Measurements from ENCODE around the gene NRN1L. TPM values are rescaled to one million over a fixed set of nuclear protein-coding genes. Genes with fewer than 3 reads are reported as not detected.

Gene NRN1L
- total RNA-seq, 1 donor from 2014 or later, result not detected

DNA sequence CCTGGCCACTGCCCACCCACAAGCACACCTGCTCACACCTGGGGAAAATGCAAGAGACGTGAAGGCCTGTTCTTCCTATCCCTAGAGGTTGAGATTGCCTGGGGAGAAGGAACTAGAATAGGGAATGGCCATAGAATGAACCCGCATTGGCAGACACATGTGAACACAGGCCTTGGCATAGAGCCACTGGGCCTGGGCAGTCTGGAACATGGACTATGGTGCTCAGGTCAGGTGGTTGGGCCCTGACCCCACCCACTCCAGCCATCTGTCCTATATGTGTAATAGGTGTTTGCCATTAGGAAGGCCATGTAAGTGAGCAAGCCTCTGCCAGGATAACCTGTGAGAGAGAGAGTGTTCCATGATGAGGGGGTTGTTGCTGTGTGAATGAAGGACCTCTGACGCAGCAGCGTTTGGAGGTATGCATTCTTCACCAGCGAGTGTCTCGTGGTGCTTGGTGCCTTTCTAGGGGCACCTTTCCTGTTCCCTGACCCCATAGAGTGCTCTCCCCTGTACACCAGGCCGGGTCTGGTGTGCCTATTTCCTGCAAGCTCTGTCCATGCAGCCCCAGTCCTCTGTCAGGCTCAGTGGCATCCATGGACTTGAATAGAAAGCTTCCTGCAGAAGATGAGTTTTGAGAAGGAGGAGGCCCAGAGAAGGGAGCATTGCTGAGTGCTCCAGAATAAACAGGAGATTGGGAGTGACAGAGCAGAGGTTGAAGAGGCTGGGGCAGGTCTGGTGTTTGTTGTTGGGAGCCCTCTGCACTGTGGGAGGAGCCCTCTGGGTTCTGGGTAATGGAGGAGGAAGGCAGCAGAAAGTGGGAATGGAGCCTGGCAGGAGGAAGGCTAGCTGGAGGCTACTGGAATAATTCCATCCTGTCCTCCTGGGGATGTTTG is 31.4 kb downstream of the NRN1L start:
- peak in 1 of 2 donors; percentile 50 for DNase-seq (ENCODE audit: low read depth in 2 of 2)

GRCh38 chr16:67917140-67917851 is 32.6 kb downstream of the NRN1L start:
- DNase-seq (ENCODE audit: low read depth in 2 of 2), result no peak

DNA sequence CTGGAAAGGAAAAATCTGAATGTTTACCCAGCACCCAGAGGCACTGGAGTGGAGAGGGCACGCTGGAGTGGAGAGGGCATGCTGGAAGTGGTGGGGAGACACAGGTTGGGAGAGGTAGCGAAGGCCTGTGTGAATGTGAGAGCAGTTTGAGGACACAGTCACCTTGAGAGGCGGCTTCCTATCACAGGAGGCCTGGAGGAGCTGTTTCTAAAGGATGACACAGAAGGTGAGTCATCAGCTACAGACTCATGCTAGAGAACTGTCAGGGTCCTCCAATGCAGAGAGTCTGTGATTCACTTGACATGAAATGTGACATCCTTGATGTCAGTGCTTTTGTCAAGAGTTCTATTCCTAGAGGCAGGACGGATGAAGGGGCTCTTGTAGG is 33.2 kb downstream of the NRN1L start:
- DNase-seq (ENCODE audit: low read depth in 2 of 2), result peak in 1 of 2 donors; percentile 77

- DNase-seq (ENCODE audit: low read depth in 2 of 2), result no peak
Observed at GRCh38 chr16:67919622-67920221, 35.0 kb downstream of the NRN1L start.

GRCh38 chr16:67922221-67922620 is 37.5 kb downstream of the NRN1L start:
- DNase-seq (ENCODE audit: low read depth in 2 of 2), result peak in 1 of 2 donors; percentile 43

GRCh38 chr16:67922740-67923139 is 38.1 kb downstream of the NRN1L start:
- DNase-seq (ENCODE audit: low read depth in 2 of 2), result peak in 1 of 2 donors; percentile 49

GRCh38 chr16:67923414-67924116 is 38.9 kb downstream of the NRN1L start:
- DNase-seq (ENCODE audit: low read depth in 2 of 2), result peak in 1 of 2 donors; percentile 39

DNA sequence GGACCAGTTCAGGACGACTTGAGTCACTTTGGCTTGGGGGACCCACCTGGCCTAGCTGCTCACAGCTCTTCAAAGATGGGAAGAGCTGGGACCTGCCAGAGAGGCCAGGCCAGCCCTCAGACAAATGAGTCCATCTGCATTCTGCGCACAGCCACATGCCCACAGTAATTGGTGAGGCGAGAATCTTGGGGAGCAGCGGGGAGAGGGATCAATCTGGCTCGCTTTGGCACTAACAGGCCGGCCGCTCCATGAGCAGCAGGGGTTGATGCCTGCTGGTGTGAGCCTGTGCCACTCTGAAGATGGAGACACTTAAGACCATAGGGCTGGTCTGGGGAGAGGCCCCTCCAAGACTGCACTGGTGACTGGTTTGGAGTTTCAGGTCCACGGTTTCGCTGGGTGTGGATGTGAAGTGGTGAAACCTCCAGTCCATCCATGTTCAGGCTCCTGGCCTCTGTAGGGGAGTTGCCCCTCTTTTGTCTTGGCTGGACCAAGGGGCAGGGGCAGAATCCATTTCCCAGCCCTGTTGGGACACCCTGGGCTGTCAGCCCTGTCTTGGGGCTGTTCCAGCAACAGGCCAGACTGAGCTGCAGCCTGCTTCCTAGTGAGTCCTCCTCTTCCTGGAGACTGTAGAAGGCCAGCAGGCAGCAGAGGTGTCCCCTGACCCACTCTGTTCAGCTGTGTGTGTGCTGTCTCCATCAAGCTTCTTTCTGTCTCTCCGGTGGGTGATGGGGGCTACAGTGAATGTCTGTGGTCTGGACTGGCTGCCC is 39.6 kb downstream of the NRN1L start:
- peak in 1 of 2 donors; percentile 33 for DNase-seq (ENCODE audit: low read depth in 2 of 2)

- peak; percentile 82 to 87 for DNase-seq (ENCODE audit: low read depth in 2 of 2)
Observed at GRCh38 chr16:67926181-67926750, 41.6 kb downstream of the NRN1L start.

- no peak for DNase-seq (ENCODE audit: low read depth in 2 of 2)
Observed at GRCh38 chr16:67927131-67927941, 42.7 kb downstream of the NRN1L start.

DNA sequence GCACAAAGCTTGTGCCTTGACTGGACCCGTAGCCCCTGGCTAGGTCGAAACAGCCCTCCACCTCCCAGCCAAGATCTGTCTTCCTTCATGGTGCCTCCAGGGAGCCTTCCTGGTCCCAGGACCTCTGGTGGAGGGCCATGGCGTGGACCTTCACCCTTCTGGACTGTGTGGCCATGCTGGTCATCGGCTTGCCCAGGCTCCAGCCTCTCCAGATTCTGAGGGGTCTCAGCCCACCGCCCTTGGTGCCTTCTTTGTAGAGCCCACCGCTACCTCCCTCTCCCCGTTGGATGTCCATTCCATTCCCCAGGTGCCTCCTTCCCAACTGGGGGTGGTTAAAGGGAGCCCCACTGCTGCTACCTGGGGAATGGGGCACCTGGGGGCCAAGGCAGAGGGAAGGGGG is 43.5 kb downstream of the NRN1L start:
- no peak for DNase-seq (ENCODE audit: low read depth in 2 of 2)

DNA sequence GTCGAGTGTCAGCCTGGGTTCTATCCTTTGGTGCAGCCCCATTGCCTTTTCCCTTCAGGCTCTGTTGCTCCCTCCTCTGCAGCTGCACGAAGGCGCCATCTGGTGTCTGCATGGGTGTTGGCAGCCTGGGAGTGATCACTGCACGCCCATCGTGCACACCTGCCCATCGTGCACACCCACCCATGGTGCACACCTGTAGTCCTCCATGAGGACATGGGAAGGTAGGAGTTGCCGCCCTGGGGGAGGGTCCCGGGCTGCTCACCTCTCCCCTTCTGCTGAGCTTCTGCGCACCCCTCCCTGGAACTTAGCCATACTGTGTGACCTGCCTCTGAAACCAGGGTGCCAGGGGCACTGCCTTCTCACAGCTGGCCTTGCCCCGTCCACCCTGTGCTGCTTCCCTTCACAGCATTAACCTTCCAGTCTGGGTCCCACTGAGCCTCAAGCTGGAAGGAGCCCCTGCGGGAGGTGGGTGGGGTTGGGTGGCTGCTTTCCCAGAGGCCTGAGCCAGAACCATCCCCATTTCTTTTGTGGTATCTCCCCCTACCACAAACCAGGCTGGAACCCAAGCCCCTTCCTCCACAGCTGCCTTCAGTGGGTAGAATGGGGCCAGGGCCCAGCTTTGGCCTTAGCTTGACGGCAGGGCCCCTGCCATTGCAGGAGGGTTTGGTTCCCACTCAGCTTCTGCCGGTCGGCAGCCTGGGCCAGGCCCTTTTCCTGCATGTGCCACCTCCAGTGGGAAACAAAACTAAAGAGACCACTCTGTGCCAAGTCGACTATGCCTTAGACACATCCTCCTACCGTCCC is 44.1 kb downstream of the NRN1L start:
- DNase-seq (ENCODE audit: low read depth in 2 of 2), result peak; percentile 65 to 81

DNA sequence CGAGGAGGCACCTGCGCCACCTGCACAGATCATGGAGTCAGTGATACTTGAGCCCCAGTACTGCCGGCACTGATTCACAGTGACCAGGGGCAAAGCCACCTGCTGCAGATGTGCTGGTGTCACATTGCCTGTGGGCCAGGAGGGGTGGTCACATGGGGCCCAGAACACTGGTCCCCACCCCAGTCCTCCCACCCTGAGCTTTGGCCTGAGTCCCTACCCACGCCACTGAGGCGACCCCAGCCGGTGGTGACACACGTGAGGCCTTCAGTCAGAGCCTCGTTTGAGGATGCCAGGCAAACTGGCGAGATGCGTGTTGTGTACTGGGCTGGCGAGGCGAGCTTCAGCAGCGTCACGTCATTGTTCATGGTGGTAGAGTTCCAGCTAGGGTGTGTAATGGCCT is 45.5 kb downstream of the NRN1L start:
- DNase-seq (ENCODE audit: low read depth in 2 of 2), result no peak

DNA sequence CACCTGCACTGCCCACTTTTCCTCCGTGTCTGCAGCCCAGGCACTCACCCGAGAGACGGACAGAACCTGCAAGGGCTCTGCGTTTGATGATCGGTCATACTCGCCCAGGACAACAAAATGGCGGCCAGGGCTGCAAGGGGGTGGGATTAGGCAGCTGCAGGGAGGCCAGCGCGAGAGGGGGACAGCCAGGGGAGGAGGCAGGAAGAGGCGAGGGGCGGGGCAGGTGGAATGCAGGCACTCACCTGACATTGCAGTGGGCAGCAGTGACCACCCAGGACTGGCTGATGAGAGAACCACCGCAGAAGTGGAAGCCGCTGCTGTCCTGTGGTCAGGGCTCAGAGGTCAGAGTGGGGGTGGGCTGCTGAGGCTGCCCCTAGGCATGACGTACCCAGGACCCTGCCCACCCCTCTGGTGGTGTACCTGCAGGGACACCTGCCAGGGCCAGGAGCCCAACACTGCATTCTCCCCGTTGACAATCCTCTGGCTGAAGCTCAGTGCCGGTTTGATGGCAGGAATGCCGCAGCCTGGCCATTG is 46.1 kb downstream of the NRN1L start:
- no peak for DNase-seq (ENCODE audit: low read depth in 2 of 2)

DNA sequence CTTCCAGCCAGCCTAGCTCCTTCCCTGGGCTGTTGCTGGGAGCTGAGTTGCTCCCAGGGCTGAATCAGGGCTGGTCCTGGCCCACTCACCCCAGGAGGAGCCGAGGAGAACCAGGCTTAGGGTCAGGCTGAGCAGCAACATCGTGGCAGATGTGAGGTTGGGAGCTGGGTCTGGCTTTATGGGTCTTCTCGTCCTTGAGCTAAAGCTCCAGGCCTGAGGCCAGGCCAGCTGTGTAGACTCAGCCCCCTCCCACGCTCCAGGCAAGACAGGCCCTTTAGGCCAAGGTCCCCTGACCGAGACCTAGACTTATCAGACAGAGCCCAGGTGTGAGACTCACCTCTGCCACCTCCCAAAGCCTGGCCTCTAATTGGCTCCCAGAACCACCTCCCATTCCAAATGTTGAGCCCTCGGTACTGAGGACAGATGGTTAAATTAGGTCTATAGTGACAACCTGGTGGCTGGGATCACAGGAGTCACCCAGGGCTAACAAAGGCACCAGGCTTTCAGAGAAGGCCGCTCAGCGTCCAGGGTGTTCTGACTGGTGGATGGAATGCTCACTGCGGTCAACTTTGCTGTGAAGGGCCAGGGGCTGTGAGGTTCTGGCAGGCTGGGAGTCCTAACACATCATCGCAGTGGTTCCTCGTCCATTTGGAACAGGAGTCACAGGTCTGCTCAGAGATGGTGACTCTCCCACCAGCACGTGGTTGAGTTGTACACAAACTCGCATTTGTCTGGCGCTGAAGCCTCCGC is 47.2 kb downstream of the NRN1L start, which contains the start of gene CTRL:
Gene CTRL, minus strand, starts transcription at position 151 of the 750 bp plus-strand sequence. Its CDS starts 10 bp downstream, at position 141.
- no peak for DNase-seq (ENCODE audit: low read depth in 2 of 2)

DNA sequence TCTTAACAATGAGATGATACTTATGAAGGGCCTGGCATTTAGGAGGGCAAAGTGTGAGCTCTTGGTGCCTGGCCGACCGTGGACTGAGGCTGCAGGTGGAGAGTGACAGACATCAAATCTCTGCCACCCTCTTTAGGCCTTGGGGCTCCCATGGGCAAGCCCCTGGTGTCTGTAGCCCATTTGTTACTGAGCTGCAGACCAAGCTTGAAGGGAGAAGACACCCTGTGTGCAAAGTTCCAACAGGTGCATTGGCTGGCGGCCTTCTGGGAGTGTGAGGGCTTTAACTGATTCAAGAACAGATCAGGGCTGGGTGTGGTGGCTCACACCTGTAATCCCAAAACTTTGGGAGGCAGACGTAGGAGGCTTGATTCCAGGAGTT is 47.8 kb downstream of the NRN1L start:
- DNase-seq (ENCODE audit: low read depth in 2 of 2), result no peak

DNA sequence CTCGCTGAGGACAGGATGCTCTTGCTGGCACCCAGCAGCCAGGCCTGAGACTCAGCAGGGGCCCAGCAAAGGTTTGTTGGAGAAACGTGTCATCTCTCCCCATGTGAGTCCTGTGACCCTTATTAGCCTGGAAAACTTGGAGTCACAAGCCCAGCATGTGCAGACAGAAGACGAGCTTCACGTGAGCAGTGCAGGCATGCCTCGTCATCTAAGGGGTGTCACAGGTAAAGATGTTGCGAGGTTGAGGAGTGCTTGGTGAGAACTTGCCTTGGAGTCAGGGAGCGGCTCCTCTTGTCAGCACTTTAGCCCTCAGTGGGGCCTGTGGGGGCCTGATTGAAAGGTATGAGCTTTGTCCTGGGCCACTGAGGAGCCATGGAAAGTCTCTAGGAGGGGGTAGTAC is 49.1 kb downstream of the NRN1L start:
- DNase-seq (ENCODE audit: low read depth in 2 of 2), result no peak

Measured in lung microvascular endothelial cell (primary cell).